ENCODE results near the gene KRTAP10-4.

GRCh38 chr21:44594406-44594916, 20.9 kb downstream of the KRTAP10-4 start:
- TF ChIP-seq CTCF (IDR thresholded peaks at IDR 0.05) (no peak), EP300 (IDR thresholded peaks at IDR 0.05) (no peak), POLR2A (IDR thresholded peaks at IDR 0.05) (no peak)
